Type B pancreatic cell (in vitro differentiated cells): ENCODE data around the gene CDK14. TPM values are rescaled to one million over a fixed set of nuclear protein-coding genes. Genes with fewer than 3 reads are reported as not detected.

Source experiments
- DNase-seq: peaks from one replicate; pipeline ENCODE4 v3.0.0; 2021; ENCODE audit warnings: mixed read lengths; ENCODE audit not compliant: unreplicated experiment; ENCODE audit errors: extremely low spot score
- H3K27ac Mint-ChIP-seq: 2 replicates; pipeline ENCODE4 v1.8.0; 2021; ENCODE audit warnings: mild to moderate bottlenecking, mixed read lengths
- H3K27me3 Mint-ChIP-seq: 2 replicates; pipeline ENCODE4 v1.8.0; 2021; ENCODE audit warnings: mixed read lengths
- H3K36me3 Mint-ChIP-seq: 2 replicates; pipeline ENCODE4 v1.8.0; 2021; ENCODE audit warnings: mixed read lengths
- H3K4me1 Mint-ChIP-seq: one replicate; pipeline ENCODE4 v1.8.0; 2021; ENCODE audit warnings: mixed read lengths; ENCODE audit not compliant: unreplicated experiment
- H3K4me3 Mint-ChIP-seq: 2 replicates; pipeline ENCODE4 v1.8.0; 2021; ENCODE audit warnings: mild to moderate bottlenecking, mixed read lengths
- H3K9me3 Mint-ChIP-seq: 2 replicates; pipeline ENCODE4 v1.8.0; 2021; ENCODE audit warnings: mixed read lengths
- total RNA-seq: library from RNA; stranded (reverse); gene quantifications from 2 replicates; pipeline ENCODE4 v1.2.1, GENCODE V29; 2021; ENCODE audit warnings: low replicate concordance
- TF ChIP-seq, protein P1 (sequence below): fragments of 200-600 bp; sonication (generic); conservative IDR thresholded peaks from 2 replicates; pipeline ENCODE4 v1.5.0; 2021; ENCODE audit warnings: antibody characterized with exemption, mild to moderate bottlenecking

The CDK14 gene
- total RNA-seq, 1 donor from 2014 or later = 43.5 TPM

DNA sequence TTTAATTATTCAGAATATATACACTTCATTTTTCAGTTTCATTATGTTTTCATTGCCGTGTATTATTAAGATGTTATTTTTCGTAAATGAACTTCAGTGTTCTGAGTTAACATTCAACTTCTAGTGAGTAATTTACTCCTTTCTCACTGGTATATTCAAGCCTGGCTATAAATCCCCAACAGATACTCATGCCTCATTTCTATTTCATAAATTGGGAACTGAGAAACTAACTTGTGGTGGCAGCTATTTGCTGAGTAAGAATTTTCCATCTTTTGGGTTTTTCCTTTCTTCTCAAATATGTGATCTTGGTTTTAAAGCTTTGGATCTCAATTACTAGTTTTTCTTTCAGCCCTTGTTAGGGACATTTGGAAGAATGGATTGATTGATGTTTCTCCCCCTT lies 281.1 kb downstream of the CDK14 start:
- Mint-ChIP-seq H3K27ac (no peak overlapping the region), H3K27me3 (no peaks in the 10 kb centered on the region), H3K36me3 (peaks cover 12% of the 10 kb centered on the region)

DNA sequence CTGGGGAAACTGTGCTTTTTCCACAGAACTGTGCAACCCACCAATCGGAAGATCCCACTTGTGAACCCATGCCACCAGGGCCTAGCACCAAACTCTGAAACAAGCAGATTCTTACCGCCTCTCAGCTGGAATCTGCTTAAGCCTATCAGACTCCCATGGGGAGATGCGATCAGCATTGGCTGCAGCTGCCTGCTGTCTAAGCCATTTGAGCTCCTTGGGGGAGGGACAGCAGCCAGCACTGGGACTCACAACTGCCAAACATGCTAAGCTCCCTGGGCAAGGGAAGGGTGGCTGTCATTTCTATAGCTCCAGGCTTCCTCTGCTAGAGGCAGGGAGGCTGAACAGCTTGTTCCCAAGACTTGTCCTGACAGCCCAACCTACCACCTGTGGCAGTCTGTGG lies 283.8 kb downstream of the CDK14 start:
- H3K36me3 Mint-ChIP-seq = peaks cover 12% of the 10 kb centered on the region
- TF ChIP-seq, protein P1, sequence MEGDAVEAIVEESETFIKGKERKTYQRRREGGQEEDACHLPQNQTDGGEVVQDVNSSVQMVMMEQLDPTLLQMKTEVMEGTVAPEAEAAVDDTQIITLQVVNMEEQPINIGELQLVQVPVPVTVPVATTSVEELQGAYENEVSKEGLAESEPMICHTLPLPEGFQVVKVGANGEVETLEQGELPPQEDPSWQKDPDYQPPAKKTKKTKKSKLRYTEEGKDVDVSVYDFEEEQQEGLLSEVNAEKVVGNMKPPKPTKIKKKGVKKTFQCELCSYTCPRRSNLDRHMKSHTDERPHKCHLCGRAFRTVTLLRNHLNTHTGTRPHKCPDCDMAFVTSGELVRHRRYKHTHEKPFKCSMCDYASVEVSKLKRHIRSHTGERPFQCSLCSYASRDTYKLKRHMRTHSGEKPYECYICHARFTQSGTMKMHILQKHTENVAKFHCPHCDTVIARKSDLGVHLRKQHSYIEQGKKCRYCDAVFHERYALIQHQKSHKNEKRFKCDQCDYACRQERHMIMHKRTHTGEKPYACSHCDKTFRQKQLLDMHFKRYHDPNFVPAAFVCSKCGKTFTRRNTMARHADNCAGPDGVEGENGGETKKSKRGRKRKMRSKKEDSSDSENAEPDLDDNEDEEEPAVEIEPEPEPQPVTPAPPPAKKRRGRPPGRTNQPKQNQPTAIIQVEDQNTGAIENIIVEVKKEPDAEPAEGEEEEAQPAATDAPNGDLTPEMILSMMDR = no peak
- H3K4me3 Mint-ChIP-seq = no peak overlapping the region
- no peaks in the 10 kb centered on the region for H3K27me3 Mint-ChIP-seq
- no peaks in the 10 kb centered on the region for H3K4me1 Mint-ChIP-seq
- DNase-seq = no peak
- H3K27ac Mint-ChIP-seq = no peak overlapping the region
- H3K9me3 Mint-ChIP-seq = peaks cover 9% of the 10 kb centered on the region

More for the DNA sequence above, 281.1 kb downstream of the CDK14 start:
- no peaks in the 10 kb centered on the region for H3K4me1 Mint-ChIP-seq
- DNase-seq = no peak
- TF ChIP-seq, protein P1 = no peak
- H3K9me3 Mint-ChIP-seq = no peaks in the 10 kb centered on the region
- H3K4me3 Mint-ChIP-seq = no peak overlapping the region

DNA sequence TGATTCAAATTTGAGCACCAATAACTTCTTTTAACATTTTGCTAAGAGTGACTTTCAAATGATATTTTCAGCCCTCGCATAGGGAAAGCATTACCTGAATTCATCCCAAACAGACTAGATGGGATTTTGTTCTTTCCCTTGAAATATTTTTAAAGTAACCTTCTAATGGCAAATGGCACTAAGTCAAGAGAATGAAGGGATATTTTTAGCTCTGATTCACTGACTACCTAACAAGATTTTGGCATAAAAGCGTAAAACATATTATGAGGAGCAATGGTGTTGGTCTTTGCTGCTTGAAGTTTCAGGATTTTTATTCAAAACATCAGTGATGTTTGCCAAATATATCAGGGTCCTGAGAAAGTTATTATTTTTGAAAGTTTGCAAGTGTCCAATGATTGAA lies 290.3 kb downstream of the CDK14 start:
- DNase-seq = no peak
- Mint-ChIP-seq H3K27ac (no peak overlapping the region), H3K4me3 (no peak overlapping the region), H3K9me3 (peaks cover 9% of the 10 kb centered on the region), H3K36me3 (no peaks in the 10 kb centered on the region), H3K27me3 (no peaks in the 10 kb centered on the region), H3K4me1 (peaks cover 5% of the 10 kb centered on the region)
- TF ChIP-seq, protein P1 = no peak

DNA sequence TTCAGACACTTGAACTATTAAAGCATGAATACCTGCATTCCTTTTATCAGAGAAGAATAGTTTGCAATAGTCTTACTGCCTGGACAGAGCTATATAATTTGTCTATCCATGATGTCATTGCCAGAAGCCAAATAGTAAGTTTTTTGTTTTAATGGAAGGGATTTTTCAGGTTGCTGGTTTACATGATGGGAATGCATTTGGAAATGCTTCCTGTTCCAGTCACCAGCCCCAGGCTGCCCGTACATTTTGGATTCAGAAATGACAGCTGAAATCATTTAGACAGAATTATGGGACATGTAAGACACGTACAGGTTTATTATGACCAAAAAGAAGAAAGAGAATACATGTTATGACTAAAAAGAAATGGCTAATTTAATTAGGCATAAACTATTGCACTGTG lies 293.1 kb downstream of the CDK14 start:
- no peak for DNase-seq
- H3K9me3 Mint-ChIP-seq = peaks cover 3% of the 10 kb centered on the region
- no peaks in the 10 kb centered on the region for H3K27me3 Mint-ChIP-seq
- H3K27ac Mint-ChIP-seq = no peak overlapping the region
- TF ChIP-seq, protein P1 = no peak
- H3K4me1 Mint-ChIP-seq = peaks cover 5% of the 10 kb centered on the region
- H3K4me3 Mint-ChIP-seq = no peak overlapping the region
- H3K36me3 Mint-ChIP-seq = no peaks in the 10 kb centered on the region

DNA sequence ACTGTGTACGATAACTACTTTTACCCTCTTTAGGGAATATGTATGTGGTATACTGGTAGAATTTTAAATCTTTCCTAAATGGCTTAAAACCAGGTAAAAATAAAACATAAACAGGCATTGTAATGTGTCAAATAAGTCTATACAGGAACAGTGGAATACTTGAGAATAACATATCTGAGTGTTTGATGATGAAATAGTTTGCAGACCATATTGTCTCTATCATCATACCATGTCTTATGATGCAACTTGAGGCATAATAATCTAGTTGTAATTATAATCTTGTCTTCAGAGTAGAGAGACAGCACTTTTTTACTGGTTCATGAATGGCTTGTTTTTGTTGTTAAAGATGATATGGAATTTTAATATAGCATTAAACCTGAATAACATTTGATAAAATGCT lies 293.5 kb downstream of the CDK14 start:
- Mint-ChIP-seq H3K9me3 (no peaks in the 10 kb centered on the region), H3K4me1 (peaks cover 5% of the 10 kb centered on the region), H3K36me3 (no peaks in the 10 kb centered on the region), H3K4me3 (no peak overlapping the region), H3K27me3 (no peaks in the 10 kb centered on the region), H3K27ac (no peak overlapping the region)
- no peak for DNase-seq
- TF ChIP-seq, protein P1 = no peak

DNA sequence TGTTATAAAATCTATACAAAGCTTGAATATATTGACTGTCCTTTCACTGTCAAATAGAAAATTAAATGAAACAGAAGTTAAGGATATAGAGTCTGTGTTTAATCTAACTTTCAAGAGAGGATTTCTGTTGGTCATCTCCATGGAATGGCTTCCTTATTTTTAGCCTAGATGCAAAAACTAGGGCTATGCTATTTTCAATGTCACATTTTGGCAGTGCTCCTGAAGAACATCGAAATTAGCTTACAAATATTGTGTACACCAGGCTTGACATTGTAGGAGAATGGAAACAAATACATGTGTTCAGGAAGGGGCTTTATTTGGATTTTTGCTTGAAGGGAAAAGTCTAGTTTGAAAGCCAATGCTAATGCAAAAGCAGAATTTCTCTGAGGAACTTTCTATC lies 295.4 kb downstream of the CDK14 start:
- Mint-ChIP-seq H3K36me3 (no peaks in the 10 kb centered on the region), H3K4me1 (peaks cover 5% of the 10 kb centered on the region), H3K4me3 (no peak overlapping the region), H3K9me3 (no peaks in the 10 kb centered on the region), H3K27ac (no peak overlapping the region), H3K27me3 (no peaks in the 10 kb centered on the region)
- no peak for DNase-seq
- TF ChIP-seq, protein P1 = no peak
